Renal cortex interstitium (tissue), 11 donors: ENCODE measurements around the gene APBB2. TPM values are rescaled to one million over a fixed set of nuclear protein-coding genes. Genes with fewer than 3 reads are reported as not detected.
"Not testable (repeated sequence)": the region's sequence is repeated elsewhere in the genome, so short reads cannot be mapped to it uniquely, and the experiment has no call there.

Source experiments
- DNase-seq, 11 donors: peaks; one replicate each; pipeline ENCODE4 v3.0.0-alpha.2; 2013; ENCODE audit warnings: low read depth in 9 of 11, low spot score in 4 of 11; ENCODE audit errors: extremely low read depth in 1 of 11
- polyA plus RNA-seq, 3 donors: library from polyadenylated mRNA; unstranded; fragments of 120-200 nt; gene quantifications; one replicate each; pipeline ENCODE4 v1.2.1, GENCODE V29; 2013; ENCODE audit not compliant: insufficient read length in 3 of 3

APBB2 gene
- polyA plus RNA-seq, 3 donors = 53.1 to 59.3 (median 55.8) TPM

GRCh38 chr4:41024556-41025491 is 189.5 kb downstream of the APBB2 start:
- DNase-seq = no peak

- no peak for DNase-seq
These were observed 192.2 kb downstream of the APBB2 start for GRCh38 chr4:41022116-41022515.

DNA sequence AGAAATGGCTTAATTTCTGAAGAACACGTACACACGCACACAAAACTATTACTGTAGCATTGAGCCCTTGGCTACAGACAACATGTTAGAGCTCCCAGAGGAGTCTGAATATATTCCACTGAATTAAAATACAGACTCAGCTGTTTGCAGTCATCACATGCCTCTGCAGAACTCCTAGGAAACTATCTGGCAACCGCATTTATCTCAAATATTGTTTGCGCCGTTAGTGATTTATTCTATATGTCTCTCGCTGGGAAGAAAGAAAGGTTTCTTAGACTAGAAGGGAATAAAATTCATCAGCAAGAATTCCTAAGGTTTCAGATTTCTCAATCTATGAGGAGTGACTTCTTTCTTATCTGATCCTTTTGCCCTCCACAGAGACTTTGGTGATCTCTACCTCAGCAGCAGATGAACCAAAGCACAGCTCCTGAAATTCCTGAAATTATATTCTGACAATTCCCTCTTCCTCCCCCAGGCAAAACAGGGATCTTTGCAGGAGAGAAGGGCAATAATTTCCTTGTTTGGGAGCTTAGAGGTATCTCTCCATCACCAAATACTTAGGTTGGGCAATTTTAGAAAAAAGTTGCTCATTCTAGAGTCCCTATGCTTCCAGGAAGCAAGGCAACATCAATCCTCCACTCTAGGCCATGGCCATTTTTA is 199.2 kb downstream of the APBB2 start:
- DNase-seq = no peak

GRCh38 chr4:41014158-41014557 is 200.2 kb downstream of the APBB2 start:
- DNase-seq = no peak

DNA sequence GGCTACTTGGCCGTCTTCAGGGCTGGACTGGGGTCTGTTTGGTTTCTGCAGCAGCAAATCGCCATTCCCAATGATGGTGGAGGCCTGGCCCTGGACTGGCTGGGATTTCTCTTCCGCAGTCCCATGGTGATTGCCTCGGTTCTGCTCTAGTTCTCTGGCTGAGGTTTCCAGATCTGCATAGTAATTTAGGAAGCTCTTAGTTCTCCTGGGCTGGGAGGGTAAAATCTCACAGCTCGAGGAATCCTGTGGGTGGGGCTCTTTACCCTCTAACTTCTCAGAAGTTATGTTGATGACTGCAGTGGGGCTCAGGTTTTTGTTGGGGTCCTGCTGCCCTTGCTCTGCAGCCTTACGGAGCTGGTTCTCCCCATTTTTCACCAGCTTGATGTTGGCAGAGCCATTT is 200.6 kb downstream of the APBB2 start:
- DNase-seq = no peak

GRCh38 chr4:41012911-41013310 is 201.4 kb downstream of the APBB2 start:
- no peak for DNase-seq

- no peak for DNase-seq
These were observed 202.0 kb downstream of the APBB2 start for GRCh38 chr4:41012293-41012692.

DNA sequence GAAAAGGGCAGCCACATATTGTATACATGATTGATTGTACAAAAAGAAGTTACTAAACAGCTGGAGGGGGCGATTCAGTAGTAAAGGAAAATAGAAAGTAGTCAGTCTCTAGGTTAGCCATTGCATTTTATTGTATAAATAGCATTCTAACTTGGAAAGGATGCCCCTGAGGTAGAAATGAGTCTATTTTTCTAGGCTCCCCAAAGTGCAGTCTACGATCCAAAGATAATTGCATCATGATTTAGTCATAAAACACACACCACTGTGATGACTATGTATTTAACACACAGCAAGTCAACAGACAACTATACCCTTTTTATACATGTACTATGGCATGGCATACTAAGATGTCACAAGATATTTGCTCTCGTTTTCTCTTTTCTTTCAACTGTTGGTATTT is 204.9 kb downstream of the APBB2 start:
- DNase-seq = no peak

GRCh38 chr4:41006141-41006540 is 208.2 kb downstream of the APBB2 start:
- no peak for DNase-seq

GRCh38 chr4:41002309-41002708 is 212.0 kb downstream of the APBB2 start:
- DNase-seq = no peak

- DNase-seq = no peak
These were observed 214.0 kb downstream of the APBB2 start for GRCh38 chr4:41000356-41000755.

DNA sequence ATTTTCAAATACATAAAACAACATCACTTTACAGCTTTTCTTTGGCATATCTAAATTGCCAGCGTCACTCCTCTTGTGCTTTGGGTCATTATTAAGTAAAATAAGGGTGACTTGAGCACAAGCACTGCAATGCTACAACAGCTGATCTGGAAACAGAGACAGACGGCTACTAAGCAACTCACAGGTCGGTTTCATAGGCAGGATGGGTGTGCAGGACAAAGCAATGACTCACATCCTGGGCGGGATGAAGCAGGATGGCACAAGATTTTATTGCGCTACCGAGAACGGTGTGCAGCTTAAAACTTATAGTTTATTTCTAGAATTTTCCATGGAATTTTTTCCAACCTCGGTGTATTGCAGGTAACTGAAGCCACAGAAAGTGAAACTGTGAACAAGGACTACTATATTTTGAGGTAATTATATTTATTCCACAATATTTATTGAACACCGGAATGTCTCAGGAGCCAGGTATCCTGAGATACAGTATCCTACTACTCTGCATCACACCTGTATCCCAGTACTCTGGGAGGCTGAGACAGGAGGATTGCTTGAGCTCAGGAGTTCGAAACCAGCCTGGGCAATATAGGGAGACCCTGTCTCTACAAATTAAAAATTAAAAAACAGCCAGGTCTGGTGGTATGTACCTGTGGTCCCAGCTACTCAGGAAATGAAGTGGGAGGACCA is 215.5 kb downstream of the APBB2 start:
- no peak for DNase-seq

- DNase-seq = no peak
These were observed 218.5 kb downstream of the APBB2 start for GRCh38 chr4:40995850-40996249.

- DNase-seq = not testable (repeated sequence)
These were observed 220.0 kb downstream of the APBB2 start for GRCh38 chr4:40994321-40994720.

DNA sequence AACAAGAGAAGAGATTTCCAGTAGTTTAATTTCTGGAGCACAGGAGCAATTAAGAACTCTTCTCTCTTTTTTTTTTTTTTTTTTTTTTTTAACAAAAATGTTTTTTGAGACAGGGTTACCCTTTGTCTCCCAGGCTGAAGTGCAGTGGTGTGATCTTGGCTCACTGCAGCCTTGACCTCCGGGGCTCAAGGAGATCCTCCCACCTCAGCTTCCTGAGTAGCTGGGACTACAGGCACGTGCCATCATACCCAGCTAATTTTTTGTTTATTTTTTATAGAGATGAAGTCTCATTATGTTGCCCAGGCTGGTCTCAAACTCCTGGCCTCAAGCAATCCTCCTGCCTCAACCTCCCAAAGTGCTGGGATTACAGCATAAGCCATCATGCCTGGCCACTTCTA is 221.0 kb downstream of the APBB2 start:
- DNase-seq = not testable (repeated sequence)

DNA sequence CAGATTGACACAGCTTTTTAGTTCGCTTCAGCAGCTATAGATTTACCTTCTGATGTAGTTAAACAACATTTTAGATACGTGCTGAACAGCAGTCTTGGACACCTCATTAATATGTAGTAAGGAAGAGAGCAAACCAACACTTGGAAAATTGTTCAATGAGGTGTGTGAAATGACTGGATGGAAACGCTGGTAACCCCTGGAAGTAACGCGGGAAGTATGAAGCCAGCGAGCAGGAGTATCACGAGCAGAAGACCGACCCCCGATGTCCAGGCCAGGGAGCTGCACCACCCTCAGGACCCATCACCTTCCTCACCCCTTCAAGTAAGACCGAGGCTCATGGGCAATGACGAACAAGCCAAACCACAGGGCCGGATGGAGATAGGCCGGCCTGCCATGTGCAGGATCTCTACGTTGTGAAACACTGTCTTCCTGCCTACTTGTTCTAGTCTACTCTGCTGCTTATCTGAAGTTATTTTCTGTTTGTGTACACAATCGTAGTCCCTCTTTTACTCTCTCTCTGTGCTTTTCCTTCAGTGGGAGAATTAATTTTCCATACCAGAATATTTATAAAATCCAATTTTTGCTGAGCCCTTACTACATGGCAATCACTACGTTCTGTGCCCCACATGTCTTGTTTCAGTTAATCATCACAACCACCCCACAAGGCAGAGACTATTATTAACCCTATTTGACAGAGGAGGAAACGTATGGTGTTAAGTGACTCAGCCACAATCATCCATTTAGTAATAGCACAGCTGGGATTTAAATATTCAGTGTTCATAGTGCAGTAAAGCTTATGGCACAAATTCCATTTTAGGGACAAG is 221.7 kb downstream of the APBB2 start:
- no peak for DNase-seq

- DNase-seq = no peak
These were observed 222.4 kb downstream of the APBB2 start for GRCh38 chr4:40991908-40992307.

DNA sequence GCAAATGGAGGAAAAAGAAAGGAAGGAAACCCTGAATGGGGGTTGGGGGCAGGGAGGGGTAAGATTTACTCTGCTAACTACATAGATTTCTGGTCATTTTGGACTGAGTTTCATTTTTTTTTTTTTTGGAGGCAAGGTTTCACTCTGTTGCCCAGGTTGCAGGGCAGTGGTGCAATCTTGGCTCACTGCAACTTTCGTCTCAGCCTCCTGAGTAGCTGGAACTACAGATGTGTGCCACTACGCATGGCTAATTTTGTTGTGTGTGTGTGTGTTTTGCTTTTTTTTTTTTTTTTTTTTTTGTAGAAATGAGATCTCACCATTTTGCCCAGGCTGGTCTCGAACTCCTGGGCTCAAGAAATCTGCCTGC is 223.5 kb downstream of the APBB2 start:
- DNase-seq = no peak

DNA sequence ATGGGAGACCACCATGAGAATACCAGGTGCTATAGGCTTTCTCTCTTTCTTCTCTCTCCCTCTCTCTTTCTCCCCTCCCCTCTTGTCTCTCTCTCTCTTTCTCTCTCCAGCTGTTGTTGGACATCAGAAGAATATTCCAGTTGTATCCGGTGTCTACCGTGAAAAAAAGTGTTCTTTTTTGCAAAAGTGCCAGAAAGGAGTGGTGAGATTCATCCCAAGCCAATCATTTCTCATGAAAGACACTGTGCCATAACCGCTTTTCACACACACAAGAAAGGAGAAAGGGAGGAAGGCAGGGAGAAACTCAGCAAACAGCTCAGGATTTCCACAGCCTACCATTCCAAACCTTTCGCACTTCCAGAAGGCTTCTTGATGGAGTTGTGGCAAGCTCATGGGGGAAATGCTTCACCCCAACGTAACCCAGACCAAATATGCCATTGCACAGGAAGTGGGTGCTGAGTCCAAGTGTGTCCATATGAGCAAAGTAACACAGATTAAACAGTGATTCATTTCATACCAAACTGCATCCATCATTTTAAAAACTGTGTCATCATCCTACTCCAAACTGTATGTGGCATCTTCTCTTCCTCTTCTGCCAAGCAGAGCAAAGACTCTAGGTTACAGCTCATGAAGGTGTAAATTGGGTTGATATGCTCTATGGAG is 224.0 kb downstream of the APBB2 start:
- no peak for DNase-seq
